ENCODE data around the gene MYO1D. TPM values are rescaled to one million over a fixed set of nuclear protein-coding genes. Genes with fewer than 3 reads are reported as not detected.
"Not testable (repeated sequence)": the region's sequence is repeated elsewhere in the genome, so short reads cannot be mapped to it uniquely, and the experiment has no call there.

The MYO1D gene
- total RNA-seq, 2 experiments from 2014 or later = 0.09 to 0.89 TPM

- Histone ChIP-seq H3K4me3 (ENCODE audit: low read depth, low read length, poor library complexity, severe bottlenecking) (no peak overlapping the region), H3K27ac (ENCODE audit: low read depth, low read length, poor library complexity, severe bottlenecking) (no peak overlapping the region), H2AFZ (ENCODE audit: low read length) (no peak overlapping the region), H4K20me1 (ENCODE audit: insufficient read depth, low read length) (no peaks in the 10 kb centered on the region), H3K4me1 (ENCODE audit: insufficient read depth, low read length, poor library complexity, severe bottlenecking) (no peaks in the 10 kb centered on the region), H3K79me2 (ENCODE audit: insufficient read depth, low read depth, low read length) (no peaks in the 10 kb centered on the region), H3K36me3 (ENCODE audit: insufficient read depth, low read length) (no peaks in the 10 kb centered on the region), H3K9me2 (ENCODE audit: insufficient read depth, low read length) (no peaks in the 10 kb centered on the region), H3K4me2 (ENCODE audit: low read length) (no peak overlapping the region), H3K9me3 (ENCODE audit: low read length) (no peaks in the 10 kb centered on the region)
- DNase-seq (ENCODE audit: low spot score) = no peak
- POLR2A ChIA-PET = no interaction called here
- no TSS peak for BruUV-seq (replicated peaks)
- intact Hi-C loops (cut with micrococcal nuclease; ENCODE audit: unreplicated experiment) = no loop called here
- CTCF ChIA-PET (ENCODE audit: unreplicated experiment) = no interaction called here
- TF ChIP-seq EZH2phosphoT487 (IDR thresholded peaks at IDR 0.05; ENCODE audit: borderline replicate concordance, low read depth, low read length) = no peak
- TF ChIP-seq CTCF (conservative IDR thresholded peaks at IDR 0.05; ENCODE audit: low read length) = no peak
Measured at GRCh38 chr17:32921017-32921416, 44.1 kb upstream of the MYO1D start.

- no peak overlapping the region for H3K4me3 ChIP-seq (ENCODE audit: low read depth, low read length, poor library complexity, severe bottlenecking)
- no peaks in the 10 kb centered on the region for H3K79me2 ChIP-seq (ENCODE audit: insufficient read depth, low read depth, low read length)
- BruUV-seq (replicated peaks) = no TSS peak
- intact Hi-C loops (cut with micrococcal nuclease; ENCODE audit: unreplicated experiment) = no loop called here
- H3K9me2 ChIP-seq (ENCODE audit: insufficient read depth, low read length) = no peaks in the 10 kb centered on the region
- H3K36me3 ChIP-seq (ENCODE audit: insufficient read depth, low read length) = no peaks in the 10 kb centered on the region
- CTCF ChIA-PET (ENCODE audit: unreplicated experiment) = no interaction called here
- no peak overlapping the region for H2AFZ ChIP-seq (ENCODE audit: low read length)
- POLR2A ChIA-PET = interaction anchor here (0.6 kb wide), 1 partner anchor 124 kb away, joined by 3 read pairs; no protein-coding TSS in a partner anchor
- no peaks in the 10 kb centered on the region for H3K4me1 ChIP-seq (ENCODE audit: insufficient read depth, low read length, poor library complexity, severe bottlenecking)
- no peak overlapping the region for H3K4me2 ChIP-seq (ENCODE audit: low read length)
- H4K20me1 ChIP-seq (ENCODE audit: insufficient read depth, low read length) = no peaks in the 10 kb centered on the region
- TF ChIP-seq EZH2phosphoT487 (IDR thresholded peaks at IDR 0.05; ENCODE audit: borderline replicate concordance, low read depth, low read length) (no peak), CTCF (conservative IDR thresholded peaks at IDR 0.05; ENCODE audit: low read length) (no peak)
- H3K27ac ChIP-seq (ENCODE audit: low read depth, low read length, poor library complexity, severe bottlenecking) = no peak overlapping the region
- no peaks in the 10 kb centered on the region for H3K9me3 ChIP-seq (ENCODE audit: low read length)
- DNase-seq (ENCODE audit: low spot score) = no peak
Measured at GRCh38 chr17:32920293-32920692, 43.4 kb upstream of the MYO1D start.

- H3K4me2 ChIP-seq (ENCODE audit: low read length); H3K27ac ChIP-seq (ENCODE audit: low read depth, low read length, poor library complexity, severe bottlenecking); intact Hi-C loops (cut with micrococcal nuclease; ENCODE audit: unreplicated experiment); DNase-seq (ENCODE audit: low spot score); CTCF ChIA-PET (ENCODE audit: unreplicated experiment); H3K79me2 ChIP-seq (ENCODE audit: insufficient read depth, low read depth, low read length); H3K36me3 ChIP-seq (ENCODE audit: insufficient read depth, low read length); H3K4me1 ChIP-seq (ENCODE audit: insufficient read depth, low read length, poor library complexity, severe bottlenecking); H4K20me1 ChIP-seq (ENCODE audit: insufficient read depth, low read length); H3K9me3 ChIP-seq (ENCODE audit: low read length); BruUV-seq (replicated peaks); H2AFZ ChIP-seq (ENCODE audit: low read length); H3K9me2 ChIP-seq (ENCODE audit: insufficient read depth, low read length); H3K4me3 ChIP-seq (ENCODE audit: low read depth, low read length, poor library complexity, severe bottlenecking): not testable (repeated sequence)
- POLR2A ChIA-PET = interaction anchor here (0.6 kb wide), 1 partner anchor 124 kb away, joined by 3 read pairs; no protein-coding TSS in a partner anchor
Measured at GRCh38 chr17:32919876-32920275, 43.0 kb upstream of the MYO1D start.
